GM19035 (cell line): ENCODE data around the gene SCPEP1.

Experiments
- ATAC-seq: cut with Tn5 transposase; IDR thresholded peaks from one replicate; pipeline ENCODE4 v1.9.1; 2021; ENCODE audit not compliant: unreplicated experiment

SCPEP1 gene

DNA sequence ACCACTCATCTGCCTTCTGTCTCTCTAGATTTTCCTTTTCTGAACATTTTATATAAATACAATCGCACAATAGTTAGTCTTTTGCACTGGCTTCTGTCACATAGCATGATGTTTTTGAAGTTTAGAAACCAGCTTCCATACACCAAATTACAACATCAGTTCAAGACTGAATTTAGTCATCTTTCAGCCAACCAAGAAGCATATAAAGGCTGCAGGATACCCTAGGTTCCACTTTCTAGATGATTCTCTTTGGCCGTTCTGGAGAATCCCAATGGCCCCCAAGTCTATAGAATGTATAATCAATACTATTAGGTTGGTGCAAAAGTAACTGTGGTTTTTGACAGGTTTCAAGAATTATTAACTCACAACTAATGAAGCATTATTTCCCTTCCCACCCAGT, 19.4 kb downstream of the SCPEP1 start:
- no peak for ATAC-seq

DNA sequence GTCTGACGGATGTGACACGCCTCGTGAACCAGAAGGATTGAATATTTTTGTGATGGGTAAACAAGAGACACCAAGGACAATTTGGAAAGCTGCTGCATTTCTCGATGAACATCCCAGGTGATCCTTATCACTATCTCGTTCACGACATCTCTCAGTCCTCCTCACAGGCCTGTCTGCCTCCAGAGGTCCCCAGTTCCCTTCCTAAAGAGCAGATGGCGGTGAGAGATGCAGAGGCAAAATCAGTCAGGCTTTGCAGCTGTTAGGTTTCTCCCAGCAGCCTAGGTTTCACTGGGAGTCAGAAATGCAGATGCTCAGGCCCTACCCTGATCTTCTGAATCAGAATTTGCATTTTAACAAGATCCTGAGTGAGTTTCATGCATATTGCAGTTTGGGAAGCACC, 23.6 kb downstream of the SCPEP1 start:
- ATAC-seq = no peak

- ATAC-seq = no peak
These were observed 25.0 kb downstream of the SCPEP1 start for GRCh38 chr17:57002904-57003303.

- ATAC-seq = peak; percentile 87
These were observed 27.1 kb downstream of the SCPEP1 start for GRCh38 chr17:57004944-57005579.

DNA sequence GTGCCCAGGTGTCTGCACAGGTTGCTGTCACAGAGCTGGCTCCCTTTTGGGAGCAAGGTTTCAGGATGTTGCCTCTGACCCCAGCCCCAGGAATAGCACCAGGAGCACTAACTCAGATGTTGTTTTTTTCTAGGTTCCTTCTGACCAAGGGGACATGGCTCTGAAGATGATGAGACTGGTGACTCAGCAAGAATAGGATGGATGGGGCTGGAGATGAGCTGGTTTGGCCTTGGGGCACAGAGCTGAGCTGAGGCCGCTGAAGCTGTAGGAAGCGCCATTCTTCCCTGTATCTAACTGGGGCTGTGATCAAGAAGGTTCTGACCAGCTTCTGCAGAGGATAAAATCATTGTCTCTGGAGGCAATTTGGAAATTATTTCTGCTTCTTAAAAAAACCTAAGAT, 28.1 kb downstream of the SCPEP1 start:
- ATAC-seq = no peak

DNA sequence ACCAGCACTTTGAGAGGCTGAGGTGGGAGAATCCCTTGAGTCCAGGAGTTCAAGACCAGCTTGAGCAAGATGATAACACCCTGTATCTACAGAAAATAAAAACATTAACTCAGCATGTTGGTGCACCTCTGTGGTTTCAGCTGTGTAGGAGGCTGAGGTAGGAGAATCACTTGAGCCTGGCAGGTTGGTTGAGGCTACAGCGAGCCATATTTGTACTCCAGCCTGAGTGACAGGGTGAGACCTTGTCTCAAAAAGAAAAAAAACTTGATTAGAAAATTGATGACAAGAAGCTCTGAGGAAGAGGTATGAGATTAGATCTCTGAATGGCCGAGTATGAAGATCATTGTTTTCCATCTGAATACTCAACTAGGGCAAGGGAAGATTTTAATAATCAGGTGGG, 31.0 kb downstream of the SCPEP1 start:
- no peak for ATAC-seq

GRCh38 chr17:57009737-57010445, 32.0 kb downstream of the SCPEP1 start:
- no peak for ATAC-seq

GRCh38 chr17:57010487-57010886, 32.6 kb downstream of the SCPEP1 start:
- no peak for ATAC-seq

- no peak for ATAC-seq
These were observed 33.6 kb downstream of the SCPEP1 start for GRCh38 chr17:57011491-57012015.

DNA sequence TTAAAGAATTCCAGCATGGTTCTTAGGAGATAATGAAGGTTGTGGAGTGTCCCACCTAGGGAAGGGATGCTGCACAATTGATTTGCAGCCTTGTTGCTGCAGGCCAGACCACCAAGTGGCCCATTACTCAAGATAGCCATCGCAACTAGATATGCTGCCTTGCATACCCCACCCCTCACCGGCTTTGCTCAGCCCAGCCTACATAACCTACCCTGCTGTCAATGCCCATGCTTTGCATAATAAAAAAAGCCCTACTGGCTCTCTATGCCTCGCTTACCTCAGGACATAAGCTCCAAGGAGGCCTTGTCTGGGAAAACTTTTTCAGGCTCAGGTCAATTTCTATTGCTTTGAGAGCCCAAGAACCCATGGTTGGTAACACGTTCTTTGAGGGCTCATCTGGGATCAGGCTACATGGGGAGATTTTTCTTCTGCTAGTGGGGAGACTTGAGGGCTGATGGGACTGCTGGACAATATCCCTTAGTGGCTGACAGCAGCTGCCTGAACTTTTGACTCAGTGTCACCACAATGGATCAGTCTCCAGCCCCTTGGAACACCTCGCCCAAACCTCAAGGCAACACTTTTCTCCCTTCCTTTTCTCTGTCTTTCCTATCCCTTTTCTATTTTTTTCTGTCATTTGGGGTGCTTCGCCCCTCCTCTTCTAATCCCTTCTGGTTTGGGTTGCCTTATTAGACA, 38.3 kb downstream of the SCPEP1 start:
- ATAC-seq = no peak

DNA sequence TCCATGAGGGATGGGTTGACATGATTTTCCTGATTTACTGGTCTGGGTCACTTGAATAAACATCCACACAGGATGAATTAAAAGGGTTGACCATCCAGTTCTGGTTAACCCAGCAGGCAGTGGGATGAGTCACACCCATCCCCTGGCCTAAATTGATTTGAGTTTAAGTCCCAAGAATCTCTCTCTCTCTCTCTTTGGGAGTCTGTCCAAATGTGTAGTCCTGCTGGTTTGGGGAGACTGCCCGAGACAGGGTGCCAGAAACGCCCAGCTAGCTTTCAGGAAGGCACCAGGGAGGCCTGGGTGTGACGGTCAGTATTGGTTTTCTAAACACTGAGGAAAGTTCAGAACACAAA, 38.8 kb downstream of the SCPEP1 start:
- ATAC-seq = no peak

- ATAC-seq = no peak
These were observed 39.7 kb downstream of the SCPEP1 start for GRCh38 chr17:57017625-57018024.

GRCh38 chr17:57020208-57020607, 42.3 kb downstream of the SCPEP1 start:
- no peak for ATAC-seq

DNA sequence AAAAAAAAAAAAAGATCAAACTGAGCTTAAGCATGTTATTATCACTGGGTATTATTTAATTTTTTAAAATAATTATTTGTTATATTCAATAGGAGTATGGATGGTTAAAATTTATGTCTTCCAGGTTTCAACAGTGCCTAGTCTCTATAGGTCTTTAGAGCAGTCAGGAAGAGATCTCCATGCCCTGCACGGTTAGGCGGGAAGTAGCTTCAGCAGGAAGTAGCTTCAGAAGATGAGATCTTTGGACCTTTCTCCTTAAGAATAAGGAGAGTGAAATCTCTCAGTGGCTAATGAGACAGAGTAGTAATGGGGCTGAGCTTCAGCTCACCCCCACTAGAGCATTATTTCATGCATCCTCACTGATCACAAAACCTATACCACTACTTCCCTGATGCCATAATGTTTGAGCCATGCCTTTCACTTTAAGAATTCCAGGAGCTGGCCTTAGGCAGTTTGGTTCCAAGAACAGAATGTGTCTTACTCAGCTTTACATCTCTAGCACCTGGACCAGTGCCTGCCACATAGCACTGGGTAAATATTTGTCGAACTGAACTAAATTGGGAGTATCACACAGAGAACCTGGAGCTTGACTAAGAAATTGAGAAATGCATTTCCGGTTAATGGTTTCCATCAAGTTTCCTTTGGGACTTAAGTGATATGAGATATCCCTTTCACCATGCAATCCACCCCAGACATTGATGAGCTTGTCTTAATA, 43.5 kb downstream of the SCPEP1 start:
- ATAC-seq = no peak

GRCh38 chr17:57025876-57026275, 47.9 kb downstream of the SCPEP1 start:
- no peak for ATAC-seq

DNA sequence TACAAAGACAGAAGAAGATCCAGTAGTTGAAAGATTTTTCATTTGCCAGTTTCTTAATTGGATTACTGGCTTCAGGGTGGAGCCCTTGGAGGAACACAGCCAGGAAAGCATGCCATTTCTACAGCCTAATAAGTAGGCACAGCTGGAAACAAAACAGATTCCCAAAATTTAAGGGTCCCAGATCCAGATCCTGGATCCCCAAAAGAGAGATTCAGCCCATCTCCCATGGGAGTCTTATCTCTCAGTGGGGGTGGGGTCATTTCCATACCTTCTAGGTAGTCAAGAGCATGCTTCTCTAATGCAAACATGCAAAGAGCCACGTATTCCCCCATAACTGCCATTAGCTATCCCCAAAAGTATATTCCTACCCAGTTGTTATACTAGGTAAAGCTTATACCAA, 49.9 kb downstream of the SCPEP1 start:
- no peak for ATAC-seq

GRCh38 chr17:57032343-57032742, 54.4 kb downstream of the SCPEP1 start:
- ATAC-seq = no peak

- no peak for ATAC-seq
These were observed 55.4 kb downstream of the SCPEP1 start for GRCh38 chr17:57033296-57033695.

DNA sequence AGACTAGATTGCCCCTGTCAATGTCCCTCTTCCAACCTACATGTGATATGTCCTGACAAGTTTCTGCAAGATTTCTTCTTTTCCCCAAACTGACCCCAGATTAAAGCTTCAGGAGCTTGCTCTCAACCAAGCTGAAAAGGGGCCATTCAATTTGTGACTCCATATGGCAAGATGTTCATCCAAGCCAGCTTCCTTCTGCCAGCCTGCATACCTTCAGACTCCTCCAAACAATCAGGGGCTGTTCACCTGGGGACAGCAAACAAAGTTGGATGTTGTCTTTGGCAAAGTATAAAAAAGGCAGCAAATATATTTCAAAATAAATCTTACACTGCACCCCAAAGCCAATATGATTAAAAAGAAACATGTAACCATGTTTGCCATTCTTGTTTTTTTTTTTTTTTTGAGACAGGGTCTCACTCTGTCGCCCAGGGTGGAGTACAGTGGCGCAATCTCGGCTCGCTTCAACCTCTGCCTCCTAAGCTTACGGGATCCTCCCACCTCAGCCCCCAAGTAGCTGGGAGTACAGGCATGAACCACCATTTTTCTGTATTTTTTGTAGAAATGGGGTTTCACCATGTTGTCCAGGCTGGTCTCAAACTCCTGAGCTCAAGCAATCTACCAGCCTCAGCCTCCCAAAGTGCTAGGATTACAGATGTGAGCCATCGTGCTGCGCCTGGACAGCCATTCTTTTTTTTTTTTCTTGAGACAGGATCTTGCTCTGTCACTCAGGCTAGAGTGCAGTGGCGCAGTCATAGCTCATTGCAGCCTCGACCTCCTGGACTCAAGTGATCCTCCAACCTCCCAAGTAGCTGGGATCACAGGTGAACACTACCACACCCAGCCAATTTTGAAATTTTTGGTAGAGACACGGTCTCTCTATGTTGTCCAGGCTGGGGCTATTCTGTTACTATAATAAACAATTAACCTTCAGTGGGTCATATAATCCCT, 57.1 kb downstream of the SCPEP1 start:
- no peak for ATAC-seq

GRCh38 chr17:57035971-57036481, 58.1 kb downstream of the SCPEP1 start:
- ATAC-seq = no peak
